CD8-positive, alpha-beta memory T cell (primary cell): ENCODE results near the gene F8. TPM values are rescaled to one million over a fixed set of nuclear protein-coding genes. Genes with fewer than 3 reads are reported as not detected.
"Not testable (repeated sequence)": the region's sequence is repeated elsewhere in the genome, so short reads cannot be mapped to it uniquely, and the experiment has no call there.

Experiments
- CTCF ChIA-PET: fragments of 350-600 bp; sonication (Branson Sonifier 250); formaldehyde crosslinking; loops from one replicate; lab custom pipeline; 2021; ENCODE audit warnings: antibody characterized with exemption; lab: Charles Lee
- POLR2A ChIA-PET: fragments of 350-600 bp; sonication (Branson Sonifier 250); formaldehyde crosslinking; loops from one replicate; lab custom pipeline; 2021; ENCODE audit warnings: antibody characterized with exemption; lab: Charles Lee
- DNase-seq, 5 donors: peaks; one replicate each; pipeline versions ENCODE4 v3.0.0 to v3.0.0-alpha.2; 2020 to 2022; ENCODE audit warnings: mixed read lengths in 1 of 5
- H3K27ac ChIP-seq: one replicate; pipeline ENCODE4 v1.7.0; 2013; ENCODE audit warnings: low read depth, mild to moderate bottlenecking, low read length, moderate library complexity
- H3K27me3 ChIP-seq: 2 replicates; pipeline ENCODE4 v1.7.0; 2013; ENCODE audit warnings: low read length, mild to moderate bottlenecking; ENCODE audit not compliant: insufficient read depth, poor library complexity, severe bottlenecking
- H3K36me3 ChIP-seq: 2 replicates; pipeline ENCODE4 v1.7.0; 2013; ENCODE audit warnings: mild to moderate bottlenecking, low read length, moderate library complexity; ENCODE audit not compliant: insufficient read depth
- H3K4me1 ChIP-seq: 2 replicates; pipeline ENCODE4 v1.7.0; 2013; ENCODE audit warnings: mild to moderate bottlenecking, low read length, moderate library complexity; ENCODE audit not compliant: insufficient read depth
- H3K4me3 ChIP-seq: 2 replicates; pipeline ENCODE4 v1.7.0; 2013; ENCODE audit warnings: mild to moderate bottlenecking, low read length
- H3K9me3 ChIP-seq: 2 replicates; pipeline ENCODE4 v1.7.0; 2013; ENCODE audit warnings: mild to moderate bottlenecking, low read length
- H3K27ac Mint-ChIP-seq, 8 donors: one replicate each; pipeline ENCODE4 v1.8.0; 2020 to 2021; ENCODE audit warnings: mixed read lengths in 8 of 8, mild to moderate bottlenecking in 6 of 8, inconsistent platforms in 3 of 8, moderate library complexity in 3 of 8
- H3K27me3 Mint-ChIP-seq, 2 donors: one replicate each; pipeline ENCODE4 v1.8.0; 2020 to 2021; ENCODE audit warnings: mixed read lengths in 2 of 2, mild to moderate bottlenecking in 1 of 2, moderate library complexity in 1 of 2
- H3K36me3 Mint-ChIP-seq, 3 donors: one replicate each; pipeline ENCODE4 v1.8.0; 2020 to 2021; ENCODE audit warnings: mixed read lengths in 3 of 3, inconsistent platforms in 1 of 3, mild to moderate bottlenecking in 1 of 3
- H3K4me1 Mint-ChIP-seq, 3 donors: one replicate each; pipeline ENCODE4 v1.8.0; 2020 to 2021; ENCODE audit warnings: mixed read lengths in 3 of 3, inconsistent platforms in 1 of 3, mild to moderate bottlenecking in 1 of 3
- H3K4me3 Mint-ChIP-seq, 7 donors: one replicate each; pipeline ENCODE4 v1.8.0; 2020 to 2021; ENCODE audit warnings: mixed read lengths in 7 of 7, mild to moderate bottlenecking in 6 of 7, moderate library complexity in 4 of 7, inconsistent platforms in 2 of 7
- H3K9me3 Mint-ChIP-seq, 5 donors: one replicate each; pipeline ENCODE4 v1.8.0; 2020 to 2022; ENCODE audit warnings: mixed read lengths in 5 of 5, mild to moderate bottlenecking in 3 of 5, moderate library complexity in 2 of 5, inconsistent platforms in 1 of 5
- polyA plus RNA-seq: library from polyadenylated mRNA; unstranded; fragments of 300-500 nt; fragmentation: Illumina TruSeq; gene quantifications from one replicate; pipeline ENCODE4 v1.2.3, GENCODE V29; 2021
- total RNA-seq, 2 experiments: library from RNA; stranded (reverse); gene quantifications; one replicate each; pipeline ENCODE4 v1.2.3, GENCODE V29; 2021

Gene F8
- total and polyA plus RNA-seq, 3 experiments from 2014 or later: 10.8 to 15.2 (median 11.9) TPM

- H3K4me3 ChIP-seq, DNase-seq, H3K36me3 ChIP-seq, H3K4me3 Mint-ChIP-seq, CTCF ChIA-PET, H3K9me3 Mint-ChIP-seq, H3K36me3 Mint-ChIP-seq, H3K9me3 ChIP-seq, POLR2A ChIA-PET, H3K27me3 ChIP-seq, H3K27me3 Mint-ChIP-seq, H3K27ac Mint-ChIP-seq, H3K4me1 ChIP-seq, H3K4me1 Mint-ChIP-seq: not testable (repeated sequence)
- H3K27ac ChIP-seq: peak overlapping the region; percentile 64
These were observed 206.1 kb downstream of the F8 start for GRCh38 chrX:154816326-154816898.

- Histone ChIP-seq H3K27me3 (no peaks in the 10 kb centered on the region), H3K4me1 (no peaks in the 10 kb centered on the region), H3K9me3 (no peaks in the 10 kb centered on the region), H3K27ac (peak overlapping the region; percentile 64), H3K4me3 (no peak overlapping the region), H3K36me3 (no peaks in the 10 kb centered on the region)
- Mint-ChIP-seq H3K36me3 (no peaks in the 10 kb centered on the region), H3K27ac (no peak overlapping the region), H3K27me3 (peaks cover 4 to 8% of the 10 kb centered on the region in 2 donors), H3K4me1 (peaks cover 0 to under 1% (median 0%) of the 10 kb centered on the region in 3 donors), H3K9me3 (no peaks in the 10 kb centered on the region), H3K4me3 (no peak overlapping the region)
- DNase-seq: no peak
- ChIA-PET POLR2A (no interaction called here), CTCF (no interaction called here)
These were observed 207.2 kb downstream of the F8 start for GRCh38 chrX:154815274-154815818.

- Mint-ChIP-seq H3K9me3 (no peaks in the 10 kb centered on the region), H3K27me3 (peaks cover 4 to 8% of the 10 kb centered on the region in 2 donors), H3K27ac (no peak overlapping the region), H3K4me1 (peaks cover 6 to 14% (median 11%) of the 10 kb centered on the region in 3 donors), H3K4me3 (no peak overlapping the region), H3K36me3 (no peaks in the 10 kb centered on the region)
- POLR2A ChIA-PET: no interaction called here
- CTCF ChIA-PET: no interaction called here
- Histone ChIP-seq H3K9me3 (no peaks in the 10 kb centered on the region), H3K27ac (no peak overlapping the region), H3K27me3 (no peaks in the 10 kb centered on the region), H3K4me1 (no peaks in the 10 kb centered on the region), H3K36me3 (no peaks in the 10 kb centered on the region), H3K4me3 (no peak overlapping the region)
- no peak for DNase-seq
These were observed 208.7 kb downstream of the F8 start for GRCh38 chrX:154813801-154814200.

- H3K4me1 Mint-ChIP-seq: peaks cover 6 to 14% (median 11%) of the 10 kb centered on the region in 3 donors
- H3K27ac Mint-ChIP-seq: no peak overlapping the region
- ChIA-PET CTCF (no interaction called here), POLR2A (no interaction called here)
- H3K27me3 ChIP-seq: no peaks in the 10 kb centered on the region
- no peak overlapping the region for H3K4me3 ChIP-seq
- DNase-seq: no peak
- H3K27ac ChIP-seq: no peak overlapping the region
- H3K9me3 ChIP-seq: no peaks in the 10 kb centered on the region
- H3K36me3 ChIP-seq: no peaks in the 10 kb centered on the region
- H3K4me1 ChIP-seq: no peaks in the 10 kb centered on the region
- peaks cover 0 to under 1% (median 0%) of the 10 kb centered on the region in 5 donors for H3K9me3 Mint-ChIP-seq
- H3K36me3 Mint-ChIP-seq: no peaks in the 10 kb centered on the region
- no peak overlapping the region for H3K4me3 Mint-ChIP-seq
- H3K27me3 Mint-ChIP-seq: peaks cover 4 to 8% of the 10 kb centered on the region in 2 donors
These were observed 210.0 kb downstream of the F8 start for GRCh38 chrX:154812341-154813101.

- H3K27me3 Mint-ChIP-seq: peaks cover 4 to 5% of the 10 kb centered on the region in 2 donors
- CTCF ChIA-PET: no interaction called here
These were observed 212.4 kb downstream of the F8 start for GRCh38 chrX:154809939-154810665.

GRCh38 chrX:154806837-154807501 is 215.6 kb downstream of the F8 start:
- Histone ChIP-seq H3K9me3 (no peaks in the 10 kb centered on the region), H3K4me1 (peaks cover 8% of the 10 kb centered on the region), H3K27me3 (no peaks in the 10 kb centered on the region), H3K36me3 (no peaks in the 10 kb centered on the region), H3K4me3 (no peak overlapping the region), H3K27ac (no peak overlapping the region)
- POLR2A ChIA-PET: no interaction called here
- Mint-ChIP-seq H3K4me3 (no peak overlapping the region), H3K27me3 (no peaks in the 10 kb centered on the region), H3K9me3 (peaks cover 0 to 2% (median 0%) of the 10 kb centered on the region in 5 donors), H3K4me1 (peaks cover 19 to 35% (median 24%) of the 10 kb centered on the region in 3 donors), H3K27ac (no peak overlapping the region), H3K36me3 (no peaks in the 10 kb centered on the region)
- CTCF ChIA-PET: interaction anchor here (0.8 kb wide), 1 partner anchor 58 kb away, joined by 4 read pairs; no protein-coding TSS in a partner anchor
- no peak for DNase-seq

More at GRCh38 chrX:154809939-154810665, 212.4 kb downstream of the F8 start:
- Histone ChIP-seq H3K27me3 (no peaks in the 10 kb centered on the region), H3K36me3 (no peaks in the 10 kb centered on the region), H3K27ac (no peak overlapping the region), H3K4me3 (no peak overlapping the region), H3K4me1 (no peaks in the 10 kb centered on the region), H3K9me3 (no peaks in the 10 kb centered on the region)
- Mint-ChIP-seq H3K27ac (no peak overlapping the region), H3K36me3 (no peaks in the 10 kb centered on the region), H3K4me3 (no peak overlapping the region), H3K4me1 (peaks cover 11 to 21% (median 18%) of the 10 kb centered on the region in 3 donors), H3K9me3 (peaks cover 0 to 2% (median 0%) of the 10 kb centered on the region in 5 donors)
- DNase-seq: no peak
- POLR2A ChIA-PET: no interaction called here

GRCh38 chrX:154805696-154806091 is 216.8 kb downstream of the F8 start:
- Mint-ChIP-seq H3K4me3 (peak overlapping the region; percentile 70 to 89 (median 83)), H3K9me3 (peaks cover 0 to 2% (median 0%) of the 10 kb centered on the region in 5 donors), H3K27me3 (no peaks in the 10 kb centered on the region), H3K27ac (peak overlapping the region in 3 of 8 donors; percentile 42 to 55 (median 50)), H3K36me3 (no peaks in the 10 kb centered on the region), H3K4me1 (peaks cover 21 to 38% (median 24%) of the 10 kb centered on the region in 3 donors)
- DNase-seq: no peak
- H3K36me3 ChIP-seq: no peaks in the 10 kb centered on the region
- no peaks in the 10 kb centered on the region for H3K9me3 ChIP-seq
- POLR2A ChIA-PET: no interaction called here
- H3K27ac ChIP-seq: peak overlapping the region; percentile 67
- H3K27me3 ChIP-seq: no peaks in the 10 kb centered on the region
- H3K4me1 ChIP-seq: peaks cover 10% of the 10 kb centered on the region
- H3K4me3 ChIP-seq: peak overlapping the region; percentile 47
- CTCF ChIA-PET: no interaction called here
